ENCODE data around the gene ANAPC4.
A peak's percentile ranks its signal among the peaks of the same experiment; 100 is the strongest.

The ANAPC4 gene

DNA sequence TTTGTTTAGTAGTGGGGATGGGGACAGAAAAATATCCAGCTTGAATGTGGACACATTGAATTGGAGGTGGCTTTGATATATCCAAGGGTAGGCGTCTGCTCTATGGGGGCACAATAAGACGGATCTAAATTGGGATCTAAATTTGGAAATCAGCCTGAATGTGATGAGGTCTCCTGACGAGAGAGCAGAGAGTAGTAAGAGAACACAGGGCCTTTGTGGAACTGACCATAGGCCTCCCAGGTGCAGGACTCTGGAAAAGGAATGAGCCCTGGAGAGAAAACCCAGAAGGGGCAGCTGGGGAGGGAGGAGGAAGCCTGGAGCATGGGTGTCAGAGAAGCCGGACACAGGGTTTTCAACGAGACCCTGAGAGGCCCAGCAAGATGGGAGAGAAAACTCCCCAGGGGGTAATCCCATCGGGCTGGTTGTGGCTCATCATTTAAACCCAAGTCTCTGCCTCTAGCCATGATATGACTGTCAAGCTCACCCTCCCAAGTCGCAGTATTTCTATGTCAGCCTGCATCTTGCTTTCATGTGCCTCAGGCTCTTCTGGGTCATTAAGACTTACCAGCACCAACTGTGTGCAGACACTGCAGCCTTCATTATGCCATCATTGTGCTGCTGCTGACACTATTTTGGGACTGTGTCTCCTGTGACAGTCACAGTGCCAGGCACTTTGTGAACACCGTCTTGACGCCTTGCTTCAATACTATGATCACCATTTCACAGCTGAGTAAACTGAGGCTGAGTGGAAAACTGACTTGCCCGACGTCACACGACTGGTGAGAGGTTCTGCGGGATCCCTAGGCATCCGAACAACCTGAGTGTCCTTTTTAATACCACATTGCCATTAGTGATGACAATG, 57.1 kb downstream of the ANAPC4 start:
- no peak for DNase-seq (ENCODE audit: low read depth in 3 of 3, low spot score in 1 of 3)

DNA sequence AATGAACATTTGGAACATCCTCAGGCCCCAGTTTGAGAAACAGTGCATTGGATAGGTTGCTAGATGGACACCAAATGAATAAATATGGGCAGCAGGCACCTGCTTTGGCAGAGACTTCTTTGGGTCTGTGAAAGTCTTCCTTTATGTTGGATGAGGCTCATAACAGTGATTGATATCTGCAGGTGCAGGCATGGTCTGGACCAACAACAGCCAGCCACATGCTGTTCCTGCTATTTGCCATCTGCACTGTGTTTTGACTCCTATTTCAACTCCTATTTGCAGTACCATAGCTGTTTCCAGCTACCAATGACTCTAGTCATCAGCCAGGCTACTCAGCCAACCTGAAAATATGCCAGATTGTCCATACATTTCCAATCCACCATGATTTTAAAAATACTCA, 60.9 kb downstream of the ANAPC4 start:
- no peak for DNase-seq (ENCODE audit: low read depth in 3 of 3, low spot score in 1 of 3)

DNA sequence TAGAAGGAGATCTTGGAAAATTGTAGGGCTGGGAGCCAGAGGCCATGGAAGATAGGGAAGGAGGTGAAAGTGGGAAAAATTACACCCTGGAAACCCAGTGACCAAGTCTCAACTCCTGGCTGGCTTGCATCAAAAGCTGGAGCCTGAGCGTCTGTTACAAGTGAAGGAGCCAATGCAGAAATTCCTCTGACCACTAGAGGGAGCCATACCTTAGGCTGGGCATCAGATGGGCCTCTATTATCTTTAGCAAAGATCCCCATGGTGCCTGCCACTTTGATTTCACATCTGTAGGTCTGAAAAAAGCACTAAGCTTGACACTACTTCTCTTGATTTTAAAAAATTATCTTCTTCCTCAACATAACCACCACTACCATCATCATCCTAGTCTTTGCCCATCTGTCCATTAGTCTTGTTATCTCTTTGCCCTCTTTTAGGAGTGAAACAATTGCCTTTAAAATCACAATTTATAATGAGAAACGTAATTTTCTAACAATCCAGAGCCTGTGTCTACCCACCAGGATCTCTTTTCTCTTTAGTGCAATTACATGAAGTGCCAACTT, 62.9 kb downstream of the ANAPC4 start:
- DNase-seq (ENCODE audit: low read depth in 3 of 3, low spot score in 1 of 3) = peak in 1 of 3 donors; percentile 2

DNA sequence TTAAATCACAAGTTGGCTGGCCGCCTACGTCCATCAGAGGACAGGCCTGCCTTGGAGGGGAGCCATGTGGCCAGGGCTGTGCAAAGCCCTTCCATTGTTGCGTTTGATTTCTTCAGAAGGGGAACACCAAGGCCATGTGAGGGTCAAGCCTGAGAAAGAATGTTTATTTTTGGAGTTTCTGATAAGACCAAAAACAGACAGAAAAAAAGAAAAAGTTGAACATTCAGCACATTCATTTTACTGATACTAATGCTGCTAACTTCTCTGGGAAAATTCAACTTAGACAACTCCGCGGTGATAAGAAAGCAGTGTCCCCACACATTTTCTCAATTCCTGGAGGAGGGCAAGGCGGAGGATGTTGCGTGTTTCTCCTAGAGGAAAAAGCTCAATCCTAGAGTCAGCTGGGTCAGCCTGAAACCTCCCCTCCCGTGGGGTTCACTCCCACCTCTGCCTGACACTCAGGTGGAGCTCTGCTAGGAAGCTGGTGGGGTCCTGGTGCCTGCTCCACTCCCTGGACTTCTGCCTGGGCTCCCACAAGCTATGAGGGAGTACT, 63.5 kb downstream of the ANAPC4 start:
- no peak for DNase-seq (ENCODE audit: low read depth in 3 of 3, low spot score in 1 of 3)

DNA sequence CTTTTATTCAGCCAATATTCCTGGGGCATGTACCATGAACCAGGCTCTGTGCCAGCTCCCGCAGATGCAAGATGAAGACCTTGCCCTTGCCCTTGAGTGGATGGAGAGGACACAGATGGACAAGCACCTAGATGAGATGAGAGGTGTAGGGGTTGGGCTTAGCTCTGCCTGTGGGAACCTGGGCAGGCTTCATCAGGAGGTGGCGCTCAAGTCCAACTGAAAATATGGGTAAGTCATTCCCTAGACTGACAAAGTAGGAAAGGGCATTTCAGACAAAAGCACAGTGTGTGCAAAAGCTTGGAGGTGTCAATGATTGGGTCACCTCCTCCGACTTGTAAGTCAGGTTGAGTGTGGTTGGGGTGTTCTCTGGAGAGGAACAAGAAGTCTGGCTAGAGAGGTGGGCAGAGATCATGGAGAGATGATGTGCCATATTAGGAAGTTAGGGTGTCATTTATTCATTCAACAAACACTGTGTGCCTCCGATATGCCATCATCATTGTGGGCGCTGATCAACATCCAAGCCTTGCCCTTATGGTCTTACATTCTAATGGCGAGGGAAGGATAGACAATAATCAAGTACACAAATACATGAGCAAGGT, 64.6 kb downstream of the ANAPC4 start:
- no peak for DNase-seq (ENCODE audit: low read depth in 3 of 3, low spot score in 1 of 3)

DNA sequence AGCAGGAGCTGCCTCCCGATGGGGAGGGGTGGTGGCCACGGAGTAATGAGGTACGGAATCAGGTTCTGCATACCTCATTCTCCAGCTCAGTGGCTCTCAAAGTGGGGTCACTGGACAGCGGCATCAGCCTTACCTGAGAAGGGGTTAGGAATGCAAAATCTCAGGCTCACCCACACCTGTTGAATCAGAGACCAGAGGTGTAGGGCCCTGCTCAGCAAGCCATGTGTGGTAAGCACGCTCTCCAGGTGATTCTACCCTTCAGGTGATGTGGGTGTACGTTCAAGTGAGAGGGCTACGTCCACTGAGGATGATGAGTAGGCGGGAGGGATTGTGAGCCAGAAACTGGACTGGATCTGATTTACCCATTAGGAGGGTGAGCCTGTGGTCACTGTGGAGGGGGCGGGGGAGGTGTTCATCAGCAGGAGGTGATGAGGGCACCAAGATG, 65.8 kb downstream of the ANAPC4 start:
- DNase-seq (ENCODE audit: low read depth in 3 of 3, low spot score in 1 of 3) = no peak

DNA sequence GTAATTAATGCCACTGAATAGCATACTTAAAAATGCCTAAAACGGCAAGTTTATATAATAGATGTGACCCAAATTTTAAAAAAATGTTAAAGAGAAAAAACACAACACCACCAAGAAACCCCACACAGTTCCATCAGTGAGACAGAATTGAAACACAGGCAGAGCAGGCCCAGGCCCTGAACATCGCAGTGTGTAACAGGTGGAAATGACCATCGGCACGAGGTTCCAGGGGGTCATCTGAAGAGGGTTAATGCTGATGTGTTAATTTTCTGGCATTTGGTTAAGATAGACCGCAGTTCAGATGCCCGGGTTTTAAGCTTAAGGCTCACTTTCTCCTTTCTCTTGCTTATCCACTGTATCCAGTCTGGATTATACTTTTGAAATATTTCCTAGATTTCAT, 66.8 kb downstream of the ANAPC4 start:
- no peak for DNase-seq (ENCODE audit: low read depth in 3 of 3, low spot score in 1 of 3)

DNA sequence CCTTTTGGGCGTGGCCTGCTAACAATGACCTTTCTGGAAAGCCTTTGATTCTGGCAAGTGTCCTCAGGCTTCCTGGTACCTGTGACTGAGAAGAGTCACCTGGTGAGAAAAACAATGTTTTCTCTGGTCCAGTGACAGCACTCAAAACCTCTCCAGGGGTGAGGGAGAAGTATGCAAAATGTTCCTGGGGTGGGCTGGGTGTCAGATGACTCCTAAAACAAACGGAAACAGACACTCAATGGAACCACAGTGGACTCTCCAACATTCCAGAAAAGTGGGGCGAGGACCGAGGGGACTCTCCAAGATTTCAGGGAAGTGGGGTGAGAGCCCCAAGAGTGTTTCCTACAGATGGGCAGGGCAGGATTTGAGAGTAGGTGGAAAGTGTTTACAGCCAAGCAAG, 69.5 kb downstream of the ANAPC4 start:
- DNase-seq (ENCODE audit: low read depth in 3 of 3, low spot score in 1 of 3) = no peak

DNA sequence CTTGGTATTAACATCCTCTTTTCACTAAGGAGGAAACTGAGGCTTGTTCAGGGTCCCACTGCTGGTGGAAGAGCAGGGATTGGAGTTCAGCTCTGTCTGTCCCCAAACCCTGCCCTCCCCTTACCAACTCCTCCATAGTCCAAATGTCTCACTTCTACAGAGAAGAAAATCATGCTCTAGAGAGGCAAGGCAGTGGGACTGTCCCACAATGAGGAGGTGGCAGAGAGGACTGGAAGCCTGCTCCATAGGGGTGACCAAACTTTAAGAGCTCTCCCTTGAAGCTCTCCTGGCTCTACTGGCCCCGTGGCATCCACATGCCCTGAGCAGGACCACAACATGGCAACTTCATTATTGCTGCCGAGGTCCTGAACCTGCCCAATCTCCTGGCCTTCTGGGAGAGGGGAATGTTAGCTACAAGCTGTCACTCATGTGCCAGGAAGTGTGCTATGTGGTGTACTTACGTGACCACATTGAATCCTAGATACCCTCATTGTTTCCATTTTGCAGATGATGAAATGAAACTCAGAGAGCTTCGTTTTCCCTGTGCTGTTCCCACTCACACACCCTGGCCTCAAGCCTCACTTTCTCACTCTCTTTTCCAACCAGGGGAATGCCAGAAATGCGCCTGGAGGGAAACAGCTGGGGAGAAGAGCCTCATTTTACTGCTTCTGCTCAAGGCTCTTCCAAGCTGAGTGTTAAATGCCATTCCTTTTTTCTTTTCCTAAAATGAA, 71.5 kb downstream of the ANAPC4 start:
- no peak for DNase-seq (ENCODE audit: low read depth in 3 of 3, low spot score in 1 of 3)

DNA sequence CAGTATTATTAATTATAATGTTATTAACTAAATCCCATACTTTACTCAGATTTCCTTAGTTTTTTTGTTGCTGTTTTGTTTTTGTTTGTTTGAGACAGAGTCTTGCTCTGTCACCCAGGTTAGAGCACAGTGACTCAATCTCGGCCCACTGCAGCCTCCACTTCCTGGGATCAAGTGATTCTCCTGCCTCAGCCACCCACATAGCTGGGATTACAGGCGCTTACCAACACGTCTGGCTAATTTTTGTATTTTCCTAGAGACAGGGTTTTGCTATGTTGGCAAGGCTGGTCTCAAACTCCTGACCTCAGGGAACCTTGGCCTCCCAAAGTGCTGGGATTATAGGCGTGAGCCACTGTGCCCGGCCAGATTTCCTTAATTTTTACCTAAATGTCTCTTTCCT, 72.2 kb downstream of the ANAPC4 start:
- no peak for DNase-seq (ENCODE audit: low read depth in 3 of 3, low spot score in 1 of 3)

DNA sequence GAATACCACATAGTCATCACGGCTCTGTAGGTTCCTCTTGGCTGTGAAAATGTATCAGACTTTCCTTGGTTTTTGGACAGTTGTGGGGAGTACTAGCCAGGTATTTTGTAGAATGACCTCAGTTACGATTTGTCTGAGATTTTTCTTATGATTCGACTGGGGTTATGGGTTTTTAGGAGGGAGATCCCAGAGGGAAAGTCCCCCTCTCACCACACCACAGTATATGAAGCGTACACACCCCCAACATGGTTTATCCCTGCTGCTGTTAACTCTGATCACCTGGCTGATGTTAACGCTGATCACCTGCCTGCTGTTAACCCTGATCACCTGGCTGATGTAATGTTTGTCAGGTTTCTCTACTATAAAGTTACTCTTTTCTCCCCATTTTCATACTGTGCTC, 72.6 kb downstream of the ANAPC4 start:
- no peak for DNase-seq (ENCODE audit: low read depth in 3 of 3, low spot score in 1 of 3)

DNA sequence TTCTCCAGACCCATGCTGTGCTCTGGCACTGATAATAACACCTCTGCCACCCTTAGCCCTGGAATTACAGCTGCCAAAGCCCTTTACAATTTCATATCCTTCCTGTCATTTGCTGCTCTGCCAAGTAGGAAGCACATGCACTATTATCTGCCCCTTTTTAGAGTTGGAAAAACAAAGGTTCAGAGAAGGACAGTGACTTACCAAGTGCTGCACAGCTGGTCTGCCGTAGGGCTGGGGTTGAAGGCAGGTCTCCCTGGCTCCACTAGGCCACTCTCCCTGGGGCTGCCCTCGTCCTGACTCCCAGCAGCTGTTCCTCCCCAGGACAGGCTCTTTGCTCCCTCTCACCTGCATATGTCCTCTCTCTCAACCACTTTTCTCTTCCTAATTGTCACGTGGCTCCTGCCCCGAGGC, 73.4 kb downstream of the ANAPC4 start:
- DNase-seq (ENCODE audit: low read depth in 3 of 3, low spot score in 1 of 3) = no peak

DNA sequence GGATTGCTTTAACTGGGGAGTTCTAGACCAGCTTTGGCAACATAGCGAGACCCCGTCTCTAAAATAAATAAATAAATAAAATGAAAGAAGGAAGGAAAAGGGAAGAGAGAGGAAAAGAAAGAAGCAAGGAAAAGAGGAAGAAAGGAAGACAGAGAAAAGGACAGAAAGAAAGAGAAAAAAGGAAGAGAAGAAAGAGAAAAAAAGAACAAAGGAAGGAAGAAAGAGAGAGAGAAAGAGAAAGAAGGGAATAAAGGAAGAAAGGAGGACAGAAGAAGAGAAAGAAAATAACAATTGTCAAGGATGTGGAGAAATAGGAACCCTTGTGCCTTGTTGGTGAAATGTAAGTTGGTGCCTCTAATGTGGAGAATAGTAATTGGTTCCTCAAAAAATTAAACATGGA, 74.6 kb downstream of the ANAPC4 start:
- DNase-seq (ENCODE audit: low read depth in 3 of 3, low spot score in 1 of 3) = no peak

DNA sequence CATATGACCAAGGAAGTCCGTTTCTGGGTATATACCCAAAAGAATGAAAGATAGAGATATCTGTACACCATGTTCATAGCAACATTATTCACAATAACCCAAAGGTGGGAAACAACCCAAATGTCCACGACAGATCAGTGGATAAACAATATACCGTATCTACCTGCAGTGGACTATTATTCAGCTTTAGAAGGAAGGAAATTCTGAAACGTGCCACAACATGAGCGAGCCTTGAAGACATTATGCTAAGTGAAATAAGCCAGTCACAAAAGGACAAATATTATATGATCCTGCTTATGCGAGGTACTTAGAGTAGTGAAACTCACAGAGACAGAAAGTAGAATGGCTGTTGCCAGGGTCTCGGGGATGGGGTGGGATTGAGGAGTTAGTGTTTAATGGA, 75.0 kb downstream of the ANAPC4 start:
- no peak for DNase-seq (ENCODE audit: low read depth in 3 of 3, low spot score in 1 of 3)

DNA sequence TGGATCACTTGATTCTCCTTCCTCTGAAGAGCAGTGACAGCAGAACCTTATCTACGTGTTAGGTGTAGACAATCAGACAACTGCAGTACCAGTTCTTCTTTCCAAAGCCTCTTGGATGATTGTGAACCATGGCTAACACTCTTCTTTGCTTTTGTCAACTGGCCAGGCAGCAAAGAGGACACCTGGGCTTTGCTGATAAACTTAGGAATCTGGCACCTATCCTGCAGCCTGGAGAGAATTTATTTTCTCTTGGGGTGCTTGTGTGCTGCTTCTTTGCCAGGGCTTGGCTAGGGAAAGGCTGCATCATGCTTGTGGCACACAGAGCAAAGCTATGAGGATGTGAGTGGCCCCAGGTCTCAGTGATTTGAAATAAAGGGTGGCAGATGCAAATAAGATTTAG, 77.4 kb downstream of the ANAPC4 start:
- no peak for DNase-seq (ENCODE audit: low read depth in 3 of 3, low spot score in 1 of 3)

DNA sequence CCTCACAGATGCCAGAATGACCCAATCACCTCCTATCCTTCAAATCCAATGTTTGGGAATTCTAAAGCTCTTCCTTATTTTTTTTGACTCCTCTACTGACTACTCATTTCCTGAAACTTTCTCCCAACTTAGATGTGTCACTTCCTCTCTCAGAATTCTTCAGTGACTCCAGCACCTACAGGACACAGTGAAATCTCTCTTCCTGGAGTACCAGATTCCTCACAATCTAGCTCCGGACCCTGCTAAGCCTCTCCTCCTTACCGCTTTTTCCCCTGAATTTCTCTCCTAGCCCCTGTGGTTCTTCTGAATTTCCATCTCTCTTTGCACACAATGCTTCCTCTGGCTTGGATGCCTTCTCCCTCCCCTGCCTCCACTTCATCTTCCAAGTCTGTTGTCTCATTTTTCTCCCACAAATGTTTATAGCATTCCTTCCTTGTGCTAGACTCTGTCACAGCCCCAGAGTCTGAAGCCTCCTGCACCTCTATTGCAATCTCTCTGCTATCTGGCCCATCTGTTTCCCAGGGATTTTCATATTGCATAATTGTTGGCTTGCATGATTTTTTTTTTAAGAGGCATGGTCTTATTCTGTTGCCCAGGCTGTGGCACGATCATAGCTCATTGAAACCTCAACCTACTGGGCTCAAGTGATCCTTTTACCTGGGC, 80.1 kb downstream of the ANAPC4 start:
- DNase-seq (ENCODE audit: low read depth in 3 of 3, low spot score in 1 of 3) = no peak

DNA sequence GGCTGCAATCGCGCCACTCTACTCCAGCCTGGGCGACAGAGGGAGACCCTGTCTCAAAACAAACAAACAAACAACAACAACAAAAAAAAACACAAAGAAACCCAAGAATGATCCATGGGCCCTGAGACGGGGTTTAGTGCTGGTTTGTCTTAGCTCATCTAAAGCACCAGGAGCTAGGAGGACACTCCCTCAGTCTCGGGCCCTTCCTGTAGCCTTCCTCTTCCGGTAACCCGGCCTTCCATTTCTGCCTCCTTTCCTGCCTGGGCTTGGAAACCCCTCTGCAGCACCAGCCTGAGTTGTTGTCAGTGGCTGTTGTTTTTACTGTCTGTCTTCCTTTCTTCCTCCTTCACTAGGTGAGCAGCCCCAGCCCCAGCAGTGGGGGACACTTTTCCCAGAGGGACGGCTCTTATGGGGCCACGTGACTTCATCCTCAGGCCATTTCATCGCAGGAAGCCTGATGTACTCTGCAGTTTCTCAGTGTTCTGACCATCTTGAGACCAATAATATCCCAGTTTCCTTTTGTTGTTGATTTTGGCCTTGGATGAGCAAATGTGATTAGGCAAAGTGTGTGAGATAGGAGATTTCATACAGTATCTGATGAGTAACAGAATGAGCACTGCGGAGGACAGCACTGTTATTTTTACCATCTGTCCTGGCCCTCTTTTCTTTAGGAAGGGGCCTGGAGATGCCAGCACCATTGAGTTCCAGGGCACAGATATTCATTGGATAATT, 90.1 kb downstream of the ANAPC4 start:
- no peak for DNase-seq (ENCODE audit: low read depth in 3 of 3, low spot score in 1 of 3)

DNA sequence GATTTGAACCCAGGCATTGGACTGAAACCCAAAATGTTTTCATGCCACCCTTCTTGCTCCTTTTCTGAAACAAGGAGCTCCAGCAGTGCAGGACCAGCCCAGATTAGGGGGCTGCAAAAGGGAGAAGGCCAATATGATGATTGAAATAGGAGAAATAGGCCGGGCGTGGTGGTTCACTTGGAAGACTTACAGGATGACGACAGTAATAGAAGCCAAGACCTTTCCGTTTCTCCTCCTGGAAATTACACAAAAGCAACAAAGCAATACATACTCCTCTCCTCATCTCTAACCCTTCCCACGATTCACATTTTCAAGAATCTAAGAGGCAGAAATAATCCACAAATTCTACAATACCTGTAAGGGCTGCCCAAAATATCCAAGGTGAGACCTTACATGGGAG, 90.8 kb downstream of the ANAPC4 start:
- no peak for DNase-seq (ENCODE audit: low read depth in 3 of 3, low spot score in 1 of 3)
